HG03432 (cell line): ENCODE results near the gene SAYSD1.

Experiments
- ATAC-seq: cut with Tn5 transposase; IDR thresholded peaks from one replicate; pipeline ENCODE4 v1.9.1; 2021; ENCODE audit warnings: mild to moderate bottlenecking, moderate library complexity; ENCODE audit not compliant: unreplicated experiment

Gene SAYSD1

DNA sequence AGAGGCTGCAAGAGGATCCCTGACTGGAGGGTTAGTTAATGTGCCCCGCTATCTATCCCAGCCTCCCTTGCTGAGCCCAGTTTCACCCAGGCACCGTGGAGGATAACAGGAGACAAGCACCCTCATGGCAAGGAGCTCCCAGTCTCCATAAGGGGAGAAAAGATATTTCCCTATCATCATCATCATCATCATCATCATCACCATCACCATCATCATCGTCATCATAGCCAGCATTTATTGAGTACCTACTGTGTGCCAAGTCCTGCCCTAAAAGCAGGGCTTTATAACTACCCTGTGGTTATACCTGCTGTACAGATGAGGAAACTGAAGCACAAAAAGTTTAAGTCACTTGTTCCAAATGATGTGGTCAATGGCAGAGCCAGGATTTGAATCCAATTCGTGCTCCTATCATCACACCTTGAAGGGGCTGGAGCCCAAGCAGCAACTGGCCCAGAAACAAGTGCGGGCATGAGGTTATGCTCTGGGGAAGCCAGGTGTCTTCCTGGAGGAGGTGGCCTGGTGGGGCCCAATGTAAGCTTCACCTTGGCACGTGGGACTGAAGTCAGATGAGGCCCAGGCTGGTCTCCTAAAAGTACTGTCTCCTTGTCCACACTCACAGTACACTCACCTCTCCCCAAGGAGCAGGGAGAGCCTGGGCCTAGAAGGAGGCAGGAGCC lies 56.4 kb downstream of the SAYSD1 start:
- no peak for ATAC-seq

DNA sequence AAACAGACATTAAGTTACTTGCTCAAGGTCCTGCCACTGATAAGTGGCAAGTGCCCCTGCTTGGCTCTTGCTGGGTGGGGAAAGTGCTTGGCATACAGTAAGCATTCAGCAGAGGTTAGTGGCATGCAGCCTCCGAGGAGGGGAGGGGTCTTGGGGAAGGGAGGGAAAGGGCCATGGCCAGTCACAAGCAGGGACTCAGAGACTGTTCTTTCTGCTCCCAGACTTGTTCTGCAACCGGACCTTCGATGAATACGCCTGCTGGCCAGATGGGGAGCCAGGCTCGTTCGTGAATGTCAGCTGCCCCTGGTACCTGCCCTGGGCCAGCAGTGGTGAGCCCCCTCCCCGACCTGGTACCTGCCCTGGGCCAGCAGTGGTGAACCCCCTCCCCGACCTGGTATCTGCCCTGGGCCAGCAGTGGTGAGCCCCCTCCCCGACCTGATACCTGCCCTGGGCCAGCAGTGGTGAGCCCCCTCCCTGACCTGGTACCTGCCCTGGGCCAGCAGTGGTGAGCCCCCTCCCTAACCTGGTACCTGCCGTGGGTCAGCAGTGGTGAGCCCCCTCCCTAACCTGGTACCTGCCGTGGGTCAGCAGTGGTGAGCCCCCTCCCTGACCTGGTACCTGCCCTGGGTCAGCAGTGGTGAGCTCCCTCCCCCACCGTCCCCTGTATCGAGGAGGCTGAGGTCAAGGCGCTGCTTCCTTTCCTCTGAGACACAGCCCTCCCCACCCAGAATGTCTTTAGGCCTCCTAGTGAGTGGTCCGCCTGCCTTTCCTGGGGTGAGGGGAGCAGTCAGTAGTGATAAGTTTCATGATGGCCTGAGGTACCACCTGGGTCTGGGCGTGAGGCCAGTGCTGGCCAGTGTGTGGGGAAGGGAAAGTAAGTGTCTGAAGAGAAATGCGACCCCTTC lies 57.5 kb downstream of the SAYSD1 start:
- ATAC-seq: no peak

DNA sequence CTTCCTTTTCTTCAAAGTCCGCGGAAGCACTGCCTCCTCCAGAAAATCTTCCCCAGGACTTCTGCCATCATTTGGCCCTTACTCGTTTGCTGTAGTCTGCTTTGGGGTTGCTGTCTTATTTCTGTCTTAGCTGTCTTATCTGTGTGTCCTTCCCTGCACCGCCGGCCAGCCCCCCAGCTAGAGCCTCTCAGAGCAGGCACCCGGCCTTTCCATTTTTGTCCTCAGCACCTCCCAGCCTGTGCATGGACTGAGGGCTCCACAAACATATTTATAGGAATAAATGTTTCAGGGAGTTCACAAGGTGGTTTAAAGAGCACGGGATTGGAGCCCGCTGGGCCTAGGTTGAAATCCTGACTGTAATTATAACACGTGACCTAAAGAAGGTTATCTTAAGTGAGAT lies 58.3 kb downstream of the SAYSD1 start:
- no peak for ATAC-seq

DNA sequence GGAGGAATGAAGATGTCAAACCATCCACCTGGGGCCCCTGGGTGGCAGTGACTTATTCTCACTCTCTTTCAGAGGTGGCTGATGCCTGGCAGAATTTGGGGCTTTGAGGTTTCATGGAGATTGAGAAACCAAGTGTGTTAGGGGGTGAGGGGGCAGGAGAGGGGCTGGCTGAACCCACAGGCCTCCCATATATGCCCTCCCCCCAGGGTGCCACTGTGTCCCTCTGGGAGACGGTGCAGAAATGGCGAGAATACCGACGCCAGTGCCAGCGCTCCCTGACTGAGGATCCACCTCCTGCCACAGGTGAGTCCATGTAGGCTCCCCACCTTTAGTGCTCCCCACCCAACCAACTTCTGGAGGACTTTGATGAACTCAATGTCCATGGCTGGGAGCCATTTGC lies 58.8 kb downstream of the SAYSD1 start:
- ATAC-seq: no peak

DNA sequence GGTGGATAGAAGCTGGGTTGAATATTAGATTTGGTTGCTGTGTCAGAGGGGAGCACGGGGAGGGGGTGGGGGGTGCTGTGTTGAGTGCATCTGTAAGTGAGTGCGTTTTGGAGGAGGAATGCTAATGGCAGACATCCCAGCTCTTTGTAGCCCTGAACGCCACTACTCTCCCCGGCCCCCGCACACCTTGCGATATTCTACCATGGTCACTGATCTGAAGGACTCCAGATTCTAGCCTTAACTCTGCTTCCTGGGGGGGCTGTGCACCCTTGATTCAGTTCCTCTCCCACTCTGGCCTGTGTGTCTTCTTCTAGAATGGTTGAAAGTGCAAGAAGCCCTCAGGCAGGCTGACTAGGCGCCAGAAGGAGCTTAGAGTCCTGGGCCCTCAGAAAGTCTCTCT lies 59.3 kb downstream of the SAYSD1 start:
- ATAC-seq: no peak

DNA sequence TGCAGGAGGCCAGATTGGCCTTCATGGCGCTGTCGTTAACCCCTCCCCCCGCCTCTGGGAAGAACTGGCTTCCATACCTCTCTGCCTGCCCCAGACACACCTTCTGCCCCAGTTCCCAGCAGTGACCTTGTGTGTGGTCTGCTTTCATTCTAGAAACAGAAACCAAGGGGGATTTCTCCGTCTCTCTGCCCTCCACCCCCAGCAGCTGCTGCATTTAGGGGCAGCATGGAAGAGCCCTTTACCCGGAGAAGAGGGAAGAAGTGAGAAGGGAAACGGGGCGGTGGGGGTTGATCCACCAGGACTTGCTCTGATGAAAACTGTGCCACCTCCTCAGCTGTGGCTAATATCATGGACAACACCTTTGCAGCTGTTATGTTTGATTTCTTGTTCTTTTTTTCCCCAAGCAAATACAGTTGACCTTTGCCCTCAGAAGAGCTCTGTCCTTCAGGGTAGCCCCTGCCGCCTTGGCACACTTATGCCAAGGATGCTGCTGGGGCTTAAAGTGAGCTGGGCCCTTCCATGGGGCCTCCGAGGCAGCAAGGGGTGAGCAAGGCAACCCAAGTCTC lies 60.3 kb downstream of the SAYSD1 start:
- no peak for ATAC-seq
